Erythroblast (primary cell): ENCODE results near the gene AGAP5.

Experiments used
- GATA1 ChIP-seq: IDR thresholded peaks from 2 replicates; pipeline ENCODE4 v1.6.1; 2011; ENCODE audit warnings: low read depth, mild to moderate bottlenecking, control low read depth, low read length, moderate library complexity
- POLR2A ChIP-seq: IDR thresholded peaks from 2 replicates; pipeline ENCODE4 v1.6.1; 2011; ENCODE audit warnings: mild to moderate bottlenecking, low read length

DNA sequence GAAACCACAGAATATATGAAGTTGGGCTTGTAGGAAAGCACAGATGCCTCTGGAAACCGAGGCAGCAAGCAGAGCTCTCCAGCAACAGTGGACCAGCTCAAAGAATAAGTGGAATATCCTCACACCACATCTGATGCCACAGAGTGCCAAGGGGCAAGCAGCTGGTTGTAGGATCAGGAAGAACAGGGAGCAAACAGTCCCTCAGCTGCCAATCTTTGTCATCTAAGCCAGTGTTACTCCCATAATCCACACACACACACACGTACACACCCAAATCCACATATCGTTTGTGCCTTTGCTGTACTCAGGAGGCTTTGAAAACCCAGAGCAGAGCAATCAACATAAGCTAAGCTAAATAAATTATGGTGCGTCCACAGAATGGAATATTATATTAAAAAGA is 25.6 kb upstream of the AGAP5 start:
- TF ChIP-seq POLR2A, result no peak
- TF ChIP-seq GATA1, result no peak
